K562 (cell line): ENCODE results near the gene JMJD1C. TPM values are rescaled to one million over a fixed set of nuclear protein-coding genes. Genes with fewer than 3 reads are reported as not detected.
A peak's percentile ranks its signal among the peaks of the same experiment; 100 is the strongest.

ENCODE experiments used
- ATAC-seq: fragments of 200-7000 bp; cut with Tn5 transposase; 3 replicates; pipeline ENCODE4 v1.9.1; 2020; ENCODE audit warnings: moderate library complexity
- BruUV-seq: library from RNA; stranded (reverse); fragments of 400-500 nt; replicated peaks from 2 replicates; lab custom pipeline; 2021; lab: Mats Ljungman, UMichigan
- CTCF ChIA-PET: fragments of 300-600 bp; formaldehyde crosslinking; extraction: SDS; loops from one replicate; lab custom pipeline; 2021; ENCODE audit warnings: low intra/inter-chr PET ratio; lab: Yijun Ruan, JAX
- POLR2A ChIA-PET: fragments of 300-600, 350-650 bp; sonication (Branson Sonifier 250); formaldehyde crosslinking; extraction: SDS; loops from one replicate; lab custom pipeline; 2021; ENCODE audit warnings: antibody characterized with exemption, inconsistent platforms; lab: Yijun Ruan, JAX
- DNase-seq, 4 experiments: peaks; one replicate each; pipeline versions ENCODE4 v3.0.0 to v3.0.0-alpha.2; 2011 to 2018; ENCODE audit warnings: low spot score in 3 of 4, mixed read lengths in 3 of 4; ENCODE audit errors: extremely low read depth in 1 of 4
- FAIRE-seq: peaks from 2 replicates; lab custom pipeline; 2011; peaks lifted over from hg19 to GRCh38; lab: Jason Lieb, UNC
- H2AFZ ChIP-seq: 2 replicates; pipeline ENCODE4 v1.6.0; 2011; ENCODE audit warnings: low read depth, low read length, control low read depth, inconsistent platforms
- H3K27ac ChIP-seq: fragments of 200-600 bp; 3 replicates; pipeline ENCODE4 v1.8.0; 2011; ENCODE audit warnings: low read depth, mild to moderate bottlenecking, control low read depth, inconsistent platforms, low read length, moderate library complexity, mixed read lengths; ENCODE audit errors: extremely low read depth
- H3K27me3 ChIP-seq, 2 experiments: fragments of 300-600 bp in 1 of 2; 2 replicates in 1 of 2; 3 replicates in 1 of 2; pipeline versions ENCODE4 v1.6.0 to v1.8.0; 2011; ENCODE audit warnings: inconsistent platforms in 2 of 2, low read length in 2 of 2, mild to moderate bottlenecking in 1 of 2, mixed read lengths in 1 of 2, moderate library complexity in 1 of 2; ENCODE audit not compliant: control insufficient read depth in 2 of 2, insufficient read depth in 2 of 2
- H3K36me3 ChIP-seq: fragments of 300-600 bp; 3 replicates; pipeline ENCODE4 v1.8.0; 2011; ENCODE audit warnings: mild to moderate bottlenecking, low read length, inconsistent platforms; ENCODE audit not compliant: control insufficient read depth, insufficient read depth
- H3K4me1 ChIP-seq, 2 experiments: fragments of 200-600 bp in 1 of 2; replicated peaks in 1 of 2; 2 replicates in 1 of 2; 3 replicates in 1 of 2; pipeline versions ENCODE4 v1.5.1 to v1.8.0; 2011; ENCODE audit warnings: inconsistent platforms in 2 of 2, low read length in 2 of 2, mild to moderate bottlenecking in 1 of 2, mixed read lengths in 1 of 2, moderate library complexity in 1 of 2; ENCODE audit not compliant: control insufficient read depth in 2 of 2, insufficient read depth in 2 of 2
- H3K4me2 ChIP-seq: 2 replicates; pipeline ENCODE4 v1.6.1; 2011; ENCODE audit warnings: low read length, control low read depth, inconsistent platforms, mixed read lengths; ENCODE audit not compliant: insufficient read depth
- H3K4me3 ChIP-seq: fragments of 200-600 bp; sonication (generic), shearing (Covaris generic); 2 replicates; pipeline ENCODE4 v1.5.1; 2016; ENCODE audit warnings: control low read depth, inconsistent platforms
- H3K79me2 ChIP-seq: fragments of 200-600 bp; 3 replicates; pipeline ENCODE4 v1.8.0; 2011; ENCODE audit warnings: low read length, inconsistent platforms; ENCODE audit not compliant: control insufficient read depth, insufficient read depth
- H3K9ac ChIP-seq, 2 experiments: 2 replicates each; pipeline versions ENCODE4 v1.6.0 to v1.6.1; 2011; ENCODE audit warnings: low read depth in 2 of 2, low read length in 2 of 2, control low read depth in 1 of 2, inconsistent platforms in 1 of 2, mild to moderate bottlenecking in 1 of 2, mixed read lengths in 1 of 2; ENCODE audit not compliant: insufficient read depth in 1 of 2
- H3K9me1 ChIP-seq: one replicate; pipeline ENCODE4 v1.6.0; 2011; ENCODE audit warnings: inconsistent platforms, mild to moderate bottlenecking, low read length, moderate library complexity; ENCODE audit not compliant: control insufficient read depth, insufficient read depth
- H3K9me3 ChIP-seq: replicated peaks from 2 replicates; pipeline ENCODE4 v1.5.1; 2011; ENCODE audit warnings: low read depth, low read length, inconsistent platforms; ENCODE audit not compliant: control insufficient read depth, insufficient read depth
- H4K20me1 ChIP-seq: replicated peaks from 2 replicates; pipeline ENCODE4 v1.6.1; 2011; ENCODE audit warnings: low read length, inconsistent platforms, mixed read lengths; ENCODE audit not compliant: control insufficient read depth, insufficient read depth
- ARID1B ChIP-seq: fragments of 450-650 bp; IDR thresholded peaks from 2 replicates; pipeline ENCODE4 v1.6.1; 2016; ENCODE audit warnings: antibody characterized with exemption, mild to moderate bottlenecking, inconsistent platforms
- DPF2 ChIP-seq: fragments of 450-650 bp; IDR thresholded peaks from 2 replicates; pipeline ENCODE4 v1.6.1; 2016
- HEY1 ChIP-seq: fragments of 250-450 bp; sonication (Bioruptor Pico); IDR thresholded peaks from 2 replicates; pipeline ENCODE4 v1.5.0; 2020; ENCODE audit warnings: mild to moderate bottlenecking, moderate library complexity, borderline replicate concordance
- JUND ChIP-seq, 2 experiments: IDR thresholded peaks; 2 replicates in 1 of 2; 3 replicates in 1 of 2; pipeline ENCODE4 v1.6.1; 2011; ENCODE audit warnings: borderline replicate concordance in 2 of 2, low read depth in 2 of 2, low read length in 2 of 2, improper control_type of control experiment in 1 of 2, missing biosample characterization in 1 of 2, missing genetic modification characterization in 1 of 2, missing genetic modification reagents in 1 of 2
- MAFG ChIP-seq: fragments of 450-650 bp; conservative IDR thresholded peaks from 2 replicates; pipeline ENCODE4 v1.6.1; 2016; ENCODE audit warnings: missing genetic modification characterization, missing compliant biosample characterization
- MAFK ChIP-seq: IDR thresholded peaks from 2 replicates; pipeline ENCODE4 v1.6.1; 2011; ENCODE audit warnings: low read length, improper control_type of control experiment
- PURB ChIP-seq: sonication (generic); formaldehyde crosslinking; IDR thresholded peaks from 2 replicates; pipeline ENCODE4 v1.9.0; 2021; ENCODE audit warnings: low read depth, mild to moderate bottlenecking, missing genetic modification reagents
- RCOR1 ChIP-seq, 2 experiments: IDR thresholded peaks; 2 replicates each; pipeline ENCODE4 v1.6.1; 2012; ENCODE audit warnings: low read depth in 2 of 2, low read length in 2 of 2, borderline replicate concordance in 1 of 2, improper control_type of control experiment in 1 of 2
- TAL1 ChIP-seq: fragments of 450-650 bp; IDR thresholded peaks from 2 replicates; pipeline ENCODE4 v1.6.1; 2016; ENCODE audit warnings: mild to moderate bottlenecking
- TEAD4 ChIP-seq, 2 experiments: sonication (generic) in 1 of 2; formaldehyde crosslinking in 1 of 2; IDR thresholded peaks; 2 replicates each; pipeline versions ENCODE4 v1.6.1 to v1.8.0; 2012 to 2022; ENCODE audit warnings: borderline replicate concordance in 1 of 2, inconsistent platforms in 1 of 2, low read length in 1 of 2, mild to moderate bottlenecking in 1 of 2, missing genetic modification reagents in 1 of 2
- WGBS: fragments of 100-300 bp; shearing (Covaris generic); methylation state at CpG from one replicate; pipeline ENCODE4 v1.1.6; 2016; ENCODE audit warnings: low coverage, mixed read lengths; ENCODE audit not compliant: insufficient coverage; ENCODE audit errors: missing lambda C conversion rate; 5-methylcytosine and 5-hydroxymethylcytosine counted together
- in situ Hi-C: fragments of 300-500 bp; cut with MboI; formaldehyde crosslinking; loops from 4 replicates; pipeline ENCODE4 v1.15.0; 2018; ENCODE audit warnings: inconsistent platforms, mixed read lengths
- intact Hi-C: fragments of 100-400 bp; cut with micrococcal nuclease; formaldehyde crosslinking; loops from 2 replicates; pipeline ENCODE4 v1.14.2; 2022
- polyA plus RNA-seq, 8 experiments: library from polyadenylated mRNA; depleted of rRNA in 4 of 8; stranded (reverse) in 5 of 8; unstranded in 3 of 8; fragments of >200 nt; fragmentation: Nextera tagmentation in 2 of 8; fragmentation: Illumina TruSeq in 1 of 8; extraction: Ambion mirVana in 2 of 8; extraction: Trizol in 1 of 8; gene quantifications; 2 replicates each; pipeline versions ENCODE4 v1.2.1 to v1.2.3, GENCODE V29; 2011 to 2014; ENCODE audit warnings: inconsistent platforms in 1 of 8, missing spikeins in 1 of 8
- total RNA-seq, 7 experiments: library from RNA; depleted of rRNA in 6 of 7; stranded (reverse); fragments of >200 nt in 6 of 7; fragmentation: Illumina TruSeq in 2 of 7; extraction: Trizol in 2 of 7; gene quantifications; 2 replicates each; pipeline versions ENCODE4 v1.2.1 to v1.2.3, GENCODE V29; 2011 to 2021; ENCODE audit warnings: low replicate concordance in 1 of 7
- TF ChIP-seq, protein P1 (sequence below): fragments of 450-650 bp; conservative IDR thresholded peaks from 2 replicates; pipeline ENCODE4 v1.6.1; 2016; ENCODE audit warnings: missing genetic modification characterization, low read depth, mild to moderate bottlenecking, missing compliant biosample characterization, moderate library complexity
- TF ChIP-seq, protein P2 (sequence below), 2 experiments: fragments of 450-650 bp; IDR thresholded peaks; 2 replicates each; pipeline ENCODE4 v1.6.1; 2018; ENCODE audit warnings: mild to moderate bottlenecking in 2 of 2, low read depth in 1 of 2; ENCODE audit not compliant: partially characterized antibody in 2 of 2
- TF ChIP-seq, protein P3 (sequence below): fragments of 450-650 bp; formaldehyde crosslinking; IDR thresholded peaks from 2 replicates; pipeline ENCODE4 v1.4.0; 2022; ENCODE audit warnings: mild to moderate bottlenecking, moderate library complexity

JMJD1C gene
- total and polyA plus RNA-seq, 9 of the 15 experiments (the other 6 are each of a cell fraction or from before 2014, with no cell fraction given), result 25.3 to 68.0 (median 47.2) TPM

DNA sequence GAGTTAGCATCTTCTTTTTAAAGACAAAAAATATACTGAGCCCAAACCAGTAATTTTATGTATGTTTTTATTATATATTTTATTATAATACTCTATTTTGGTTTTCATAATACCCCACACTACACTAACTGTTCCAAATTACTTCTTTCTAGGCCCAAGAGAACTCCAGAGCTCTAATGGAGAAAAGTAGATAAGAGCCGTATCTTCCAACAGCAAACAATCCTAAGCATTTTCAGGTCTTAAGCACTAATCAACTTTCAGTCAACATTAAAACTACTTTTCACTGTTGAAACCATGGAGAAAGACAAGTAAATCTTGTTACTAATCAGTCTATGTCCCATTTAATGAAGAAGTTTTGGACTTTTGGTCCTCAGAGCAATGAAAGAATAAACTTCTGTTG lies 55.1 kb downstream of the JMJD1C start (continued):
- peak; percentile 26; the same call in 1 of the 2 replicates for TF ChIP-seq TAL1
- TF ChIP-seq, protein P1, sequence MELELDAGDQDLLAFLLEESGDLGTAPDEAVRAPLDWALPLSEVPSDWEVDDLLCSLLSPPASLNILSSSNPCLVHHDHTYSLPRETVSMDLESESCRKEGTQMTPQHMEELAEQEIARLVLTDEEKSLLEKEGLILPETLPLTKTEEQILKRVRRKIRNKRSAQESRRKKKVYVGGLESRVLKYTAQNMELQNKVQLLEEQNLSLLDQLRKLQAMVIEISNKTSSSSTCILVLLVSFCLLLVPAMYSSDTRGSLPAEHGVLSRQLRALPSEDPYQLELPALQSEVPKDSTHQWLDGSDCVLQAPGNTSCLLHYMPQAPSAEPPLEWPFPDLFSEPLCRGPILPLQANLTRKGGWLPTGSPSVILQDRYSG, result no peak
- TF ChIP-seq, protein P2, sequence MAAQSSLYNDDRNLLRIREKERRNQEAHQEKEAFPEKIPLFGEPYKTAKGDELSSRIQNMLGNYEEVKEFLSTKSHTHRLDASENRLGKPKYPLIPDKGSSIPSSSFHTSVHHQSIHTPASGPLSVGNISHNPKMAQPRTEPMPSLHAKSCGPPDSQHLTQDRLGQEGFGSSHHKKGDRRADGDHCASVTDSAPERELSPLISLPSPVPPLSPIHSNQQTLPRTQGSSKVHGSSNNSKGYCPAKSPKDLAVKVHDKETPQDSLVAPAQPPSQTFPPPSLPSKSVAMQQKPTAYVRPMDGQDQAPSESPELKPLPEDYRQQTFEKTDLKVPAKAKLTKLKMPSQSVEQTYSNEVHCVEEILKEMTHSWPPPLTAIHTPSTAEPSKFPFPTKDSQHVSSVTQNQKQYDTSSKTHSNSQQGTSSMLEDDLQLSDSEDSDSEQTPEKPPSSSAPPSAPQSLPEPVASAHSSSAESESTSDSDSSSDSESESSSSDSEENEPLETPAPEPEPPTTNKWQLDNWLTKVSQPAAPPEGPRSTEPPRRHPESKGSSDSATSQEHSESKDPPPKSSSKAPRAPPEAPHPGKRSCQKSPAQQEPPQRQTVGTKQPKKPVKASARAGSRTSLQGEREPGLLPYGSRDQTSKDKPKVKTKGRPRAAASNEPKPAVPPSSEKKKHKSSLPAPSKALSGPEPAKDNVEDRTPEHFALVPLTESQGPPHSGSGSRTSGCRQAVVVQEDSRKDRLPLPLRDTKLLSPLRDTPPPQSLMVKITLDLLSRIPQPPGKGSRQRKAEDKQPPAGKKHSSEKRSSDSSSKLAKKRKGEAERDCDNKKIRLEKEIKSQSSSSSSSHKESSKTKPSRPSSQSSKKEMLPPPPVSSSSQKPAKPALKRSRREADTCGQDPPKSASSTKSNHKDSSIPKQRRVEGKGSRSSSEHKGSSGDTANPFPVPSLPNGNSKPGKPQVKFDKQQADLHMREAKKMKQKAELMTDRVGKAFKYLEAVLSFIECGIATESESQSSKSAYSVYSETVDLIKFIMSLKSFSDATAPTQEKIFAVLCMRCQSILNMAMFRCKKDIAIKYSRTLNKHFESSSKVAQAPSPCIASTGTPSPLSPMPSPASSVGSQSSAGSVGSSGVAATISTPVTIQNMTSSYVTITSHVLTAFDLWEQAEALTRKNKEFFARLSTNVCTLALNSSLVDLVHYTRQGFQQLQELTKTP (IDR thresholded peaks at IDR 0.05; ENCODE audit: low read depth in 1 of 2, partially characterized antibody in 2 of 2), result no peak

DNA sequence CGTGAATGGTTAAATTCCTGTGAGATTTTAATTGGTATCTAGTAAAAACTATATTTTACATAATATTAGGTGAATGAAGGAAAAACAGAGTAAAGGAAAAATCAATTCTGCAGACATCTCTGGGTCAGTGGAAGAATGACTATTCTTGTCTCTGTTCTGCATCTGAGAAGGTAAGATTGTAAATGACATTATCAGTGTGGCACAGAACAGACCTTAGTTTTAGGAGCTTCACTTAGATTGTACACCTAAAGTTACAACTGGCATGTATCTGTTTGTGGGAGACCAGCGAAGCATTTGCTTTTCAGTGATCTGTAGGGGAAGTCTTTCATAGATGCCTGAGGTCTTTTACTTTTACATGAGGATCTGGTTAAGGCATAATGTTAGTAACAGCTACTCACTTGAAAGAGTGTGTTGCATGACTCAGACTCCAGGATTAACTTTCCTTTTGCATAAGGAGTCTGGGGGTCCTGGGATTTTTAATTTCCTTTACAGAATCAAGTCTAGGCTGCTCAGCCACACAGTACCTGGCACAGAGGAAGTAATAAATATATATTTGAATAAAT lies 56.2 kb downstream of the JMJD1C start:
- H3K79me2 ChIP-seq, result peaks cover 82% of the 10 kb centered on the region
- CTCF ChIA-PET, result no interaction called here
- H3K27ac ChIP-seq, result peak overlapping the region; percentile 47; the same call in 1 of the 3 replicates
- peaks cover 6% of the 10 kb centered on the region; the same call in 1 of the 3 replicates for H3K36me3 ChIP-seq
- H4K20me1 ChIP-seq, result no peaks in the 10 kb centered on the region
- H3K4me3 ChIP-seq, result no peak overlapping the region
- no peak overlapping the region for H2AFZ ChIP-seq
- POLR2A ChIA-PET, result interaction anchor here (1.6 kb wide), 1 partner anchor 153 kb away, joined by 3 read pairs; no protein-coding TSS in a partner anchor
- FAIRE-seq (no peak), DNase-seq (peak in 2 of 4 experiments; percentile 28 to 29), ATAC-seq (peak; percentile 69)
- no TSS peak for BruUV-seq
- H3K9me3 ChIP-seq, result no peaks in the 10 kb centered on the region
- no peak overlapping the region for H3K9ac ChIP-seq
- no peak overlapping the region for H3K4me2 ChIP-seq
- no peaks in the 10 kb centered on the region for H3K9me1 ChIP-seq
- H3K4me1 ChIP-seq, result peaks cover 0 to 14% of the 10 kb centered on the region in 2 experiments; a peak in 3 of 5 replicates
- intact Hi-C loops, result no loop called here
- H3K27me3 ChIP-seq, result no peaks in the 10 kb centered on the region
- WGBS, result 27% methylated on average over 2 of the region's 2 CpGs
- in situ Hi-C loops, result no loop called here
- peak; percentile 31; the same call in 1 of the 2 replicates for TF ChIP-seq DPF2
- TF ChIP-seq, protein P3, sequence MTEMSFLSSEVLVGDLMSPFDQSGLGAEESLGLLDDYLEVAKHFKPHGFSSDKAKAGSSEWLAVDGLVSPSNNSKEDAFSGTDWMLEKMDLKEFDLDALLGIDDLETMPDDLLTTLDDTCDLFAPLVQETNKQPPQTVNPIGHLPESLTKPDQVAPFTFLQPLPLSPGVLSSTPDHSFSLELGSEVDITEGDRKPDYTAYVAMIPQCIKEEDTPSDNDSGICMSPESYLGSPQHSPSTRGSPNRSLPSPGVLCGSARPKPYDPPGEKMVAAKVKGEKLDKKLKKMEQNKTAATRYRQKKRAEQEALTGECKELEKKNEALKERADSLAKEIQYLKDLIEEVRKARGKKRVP (CRISPR knock-in tag), result no peak
- no peak for TF ChIP-seq MAFG (tag)
- TF ChIP-seq RCOR1 (IDR thresholded peaks at IDR 0.05; ENCODE audit: borderline replicate concordance in 1 of 2, low read depth in 2 of 2, low read length in 2 of 2), result 0 out of 4 replicates have a peak, but pooled peaks of 1 of the 2 experiments have one; percentile 15
- TF ChIP-seq TEAD4 (IDR thresholded peaks at IDR 0.05; ENCODE audit: low read length), result peak; percentile 20; the same call in 1 of the 2 replicates
- no peak for TF ChIP-seq TEAD4 (CRISPR knock-in tag; IDR thresholded peaks at IDR 0.05; ENCODE audit: borderline replicate concordance)
- no peak for TF ChIP-seq MAFK
- TF ChIP-seq PURB (CRISPR knock-in tag), result no peak
- TF ChIP-seq HEY1, result no peak
- TF ChIP-seq JUND (IDR thresholded peaks at IDR 0.05; ENCODE audit: borderline replicate concordance, low read depth, low read length), result peak; percentile 36; the same call in 1 of the 2 replicates
- no peak for TF ChIP-seq JUND (tag; IDR thresholded peaks at IDR 0.05; ENCODE audit: borderline replicate concordance, low read depth, low read length)
- TF ChIP-seq ARID1B, result peak; percentile 57
